ENCODE measurements around the gene RIPK3.

The RIPK3 gene

GRCh38 chr14:24315807-24316596 lies 23.8 kb downstream of the RIPK3 start:
- DNase-seq: no peak
- H3K36me3 Mint-ChIP-seq (ENCODE audit: insufficient read depth): peaks cover 37% of the 10 kb centered on the region
- H3K9me3 Mint-ChIP-seq: no peaks in the 10 kb centered on the region
- peak overlapping the region; percentile 51 to 87 for H3K4me3 Mint-ChIP-seq
- H3K4me1 Mint-ChIP-seq (ENCODE audit: low read depth in 2 of 2): peaks cover 48 to 49% of the 10 kb centered on the region in 2 donors
- ATAC-seq (replicated peaks): no peak
- H3K27ac Mint-ChIP-seq: peak overlapping the region; percentile 80 to 83
- peaks cover 0 to 9% of the 10 kb centered on the region in 2 donors for H3K27me3 Mint-ChIP-seq

- DNase-seq (no peak), ATAC-seq (replicated peaks) (no peak)
- H3K27ac Mint-ChIP-seq: peak overlapping the region; percentile 80 to 93
- peaks cover 37% of the 10 kb centered on the region for H3K36me3 Mint-ChIP-seq (ENCODE audit: insufficient read depth)
- peak overlapping the region; percentile 81 to 87 for H3K4me3 Mint-ChIP-seq
- peaks cover 0 to 9% of the 10 kb centered on the region in 2 donors for H3K27me3 Mint-ChIP-seq
- H3K9me3 Mint-ChIP-seq: no peaks in the 10 kb centered on the region
- peaks cover 48 to 50% of the 10 kb centered on the region in 2 donors for H3K4me1 Mint-ChIP-seq (ENCODE audit: low read depth in 2 of 2)
Observed at GRCh38 chr14:24315243-24315806, 24.5 kb downstream of the RIPK3 start.

- Mint-ChIP-seq H3K4me3 (peak overlapping the region; percentile 81 to 87), H3K9me3 (no peaks in the 10 kb centered on the region), H3K27ac (peak overlapping the region; percentile 80 to 93), H3K27me3 (peaks cover 0 to 7% of the 10 kb centered on the region in 2 donors), H3K4me1 (ENCODE audit: low read depth in 2 of 2) (peaks cover 55 to 56% of the 10 kb centered on the region in 2 donors), H3K36me3 (ENCODE audit: insufficient read depth) (peaks cover 42% of the 10 kb centered on the region)
- ATAC-seq (replicated peaks) (no peak), DNase-seq (no peak)
Observed at GRCh38 chr14:24314377-24315193, 25.2 kb downstream of the RIPK3 start.

GRCh38 chr14:24313913-24314312 lies 25.9 kb downstream of the RIPK3 start:
- Mint-ChIP-seq H3K36me3 (ENCODE audit: insufficient read depth) (peaks cover 45% of the 10 kb centered on the region), H3K27ac (peak overlapping the region; percentile 80 to 93), H3K4me1 (ENCODE audit: low read depth in 2 of 2) (peaks cover 60 to 61% of the 10 kb centered on the region in 2 donors)

GRCh38 chr14:24312736-24313507 lies 26.9 kb downstream of the RIPK3 start:
- Mint-ChIP-seq H3K4me1 (ENCODE audit: low read depth in 2 of 2) (peaks cover 64 to 65% of the 10 kb centered on the region in 2 donors), H3K4me3 (peak overlapping the region; percentile 81 to 87), H3K36me3 (ENCODE audit: insufficient read depth) (peaks cover 45% of the 10 kb centered on the region), H3K9me3 (no peaks in the 10 kb centered on the region), H3K27ac (peak overlapping the region; percentile 80 to 93), H3K27me3 (no peaks in the 10 kb centered on the region)
- ATAC-seq (replicated peaks) (no peak), DNase-seq (peak in 2 of 3 experiments; percentile 17 to 35)

More at GRCh38 chr14:24313913-24314312, 25.9 kb downstream of the RIPK3 start:
- Mint-ChIP-seq H3K27me3 (no peaks in the 10 kb centered on the region), H3K4me3 (peak overlapping the region; percentile 81 to 87), H3K9me3 (no peaks in the 10 kb centered on the region)
- ATAC-seq (replicated peaks) (no peak), DNase-seq (no peak)

GRCh38 chr14:24311837-24312615 lies 27.8 kb downstream of the RIPK3 start:
- Mint-ChIP-seq H3K4me3 (peak overlapping the region; percentile 81 to 87), H3K27me3 (no peaks in the 10 kb centered on the region), H3K36me3 (ENCODE audit: insufficient read depth) (peaks cover 48% of the 10 kb centered on the region), H3K4me1 (ENCODE audit: low read depth in 2 of 2) (peaks cover 65 to 67% of the 10 kb centered on the region in 2 donors), H3K9me3 (no peaks in the 10 kb centered on the region), H3K27ac (peak overlapping the region; percentile 80 to 93)
- peak in 1 of 3 experiments; percentile 11 for DNase-seq
- peak; percentile 8 for ATAC-seq (replicated peaks)

GRCh38 chr14:24310646-24311604 lies 28.9 kb downstream of the RIPK3 start, which contains the start of gene LTB4R:
Gene LTB4R (plus strand): TSS chr14:24311502. CDS start chr14:24315652, 4,150 bp downstream.
- Mint-ChIP-seq H3K36me3 (ENCODE audit: insufficient read depth) (peaks cover 53% of the 10 kb centered on the region), H3K9me3 (no peaks in the 10 kb centered on the region), H3K27me3 (no peaks in the 10 kb centered on the region), H3K4me1 (ENCODE audit: low read depth in 2 of 2) (peaks cover 65 to 67% of the 10 kb centered on the region in 2 donors), H3K27ac (peak within 1 kb of the TSS; percentile 80 to 94), H3K4me3 (peak within 1 kb of the TSS; percentile 81 to 87)
- DNase-seq: peak; percentile 70 to 77 (median 75)
- ATAC-seq (replicated peaks): peak; percentile 77

- no peaks in the 10 kb centered on the region for H3K27me3 Mint-ChIP-seq
- ATAC-seq (replicated peaks) (no peak), DNase-seq (no peak)
- peaks cover 58 to 62% of the 10 kb centered on the region in 2 donors for H3K4me1 Mint-ChIP-seq (ENCODE audit: low read depth in 2 of 2)
- peak overlapping the region; percentile 81 to 87 for H3K4me3 Mint-ChIP-seq
- H3K9me3 Mint-ChIP-seq: no peaks in the 10 kb centered on the region
- H3K27ac Mint-ChIP-seq: peak overlapping the region; percentile 80 to 94
- peaks cover 51% of the 10 kb centered on the region for H3K36me3 Mint-ChIP-seq (ENCODE audit: insufficient read depth)
Observed at GRCh38 chr14:24310265-24310645, 29.5 kb downstream of the RIPK3 start.

- H3K27me3 Mint-ChIP-seq: no peaks in the 10 kb centered on the region
- H3K27ac Mint-ChIP-seq: peak within 1 kb of the TSS; percentile 80 to 94
- no peak for ATAC-seq (replicated peaks)
- peaks cover 53 to 60% of the 10 kb centered on the region in 2 donors for H3K4me1 Mint-ChIP-seq (ENCODE audit: low read depth in 2 of 2)
- peaks cover 56% of the 10 kb centered on the region for H3K36me3 Mint-ChIP-seq (ENCODE audit: insufficient read depth)
- H3K4me3 Mint-ChIP-seq: peak within 1 kb of the TSS; percentile 81 to 87
- no peaks in the 10 kb centered on the region for H3K9me3 Mint-ChIP-seq
- DNase-seq: no peak
Observed at GRCh38 chr14:24309538-24310264, 30.1 kb downstream of the RIPK3 start, which contains the start of gene LTB4R2. Gene LTB4R2 (plus strand): TSS chr14:24310140. CDS start chr14:24310665, 525 bp downstream.

GRCh38 chr14:24308342-24309124 lies 31.3 kb downstream of the RIPK3 start:
- H3K4me1 Mint-ChIP-seq (ENCODE audit: low read depth in 2 of 2): peaks cover 41 to 52% of the 10 kb centered on the region in 2 donors
- no peak for ATAC-seq (replicated peaks)
- H3K27me3 Mint-ChIP-seq: no peaks in the 10 kb centered on the region
- peaks cover 59% of the 10 kb centered on the region for H3K36me3 Mint-ChIP-seq (ENCODE audit: insufficient read depth)
- H3K9me3 Mint-ChIP-seq: no peaks in the 10 kb centered on the region
- peak overlapping the region; percentile 9 to 12 for H3K4me3 Mint-ChIP-seq
- H3K27ac Mint-ChIP-seq: peak overlapping the region; percentile 9 to 80
- no peak for DNase-seq
